ENCODE data around the gene OSCP1.

Gene OSCP1

GRCh38 chr1:36486439-36487335 lies 36.4 kb upstream of the OSCP1 start:
- peak; percentile 97 to 99 for DNase-seq (ENCODE audit: low read depth in 1 of 2, low spot score in 1 of 2)
- H3K27me3 ChIP-seq (ENCODE audit: insufficient read depth, poor library complexity, severe bottlenecking): no peaks in the 10 kb centered on the region
- no peak overlapping the region for H3K4me3 ChIP-seq (replicated peaks; ENCODE audit: insufficient read depth, low read length)
- TF ChIP-seq GABPA (IDR thresholded peaks at IDR 0.05; ENCODE audit: low read depth) (peak; percentile 24; the same call in 1 of the 2 replicates), SPI1 (IDR thresholded peaks at IDR 0.05; ENCODE audit: borderline replicate concordance, low read depth) (no peak), POLR2AphosphoS5 (IDR thresholded peaks at IDR 0.05; ENCODE audit: low read depth) (peak; percentile 73)
- TF ChIP-seq, protein P1, sequence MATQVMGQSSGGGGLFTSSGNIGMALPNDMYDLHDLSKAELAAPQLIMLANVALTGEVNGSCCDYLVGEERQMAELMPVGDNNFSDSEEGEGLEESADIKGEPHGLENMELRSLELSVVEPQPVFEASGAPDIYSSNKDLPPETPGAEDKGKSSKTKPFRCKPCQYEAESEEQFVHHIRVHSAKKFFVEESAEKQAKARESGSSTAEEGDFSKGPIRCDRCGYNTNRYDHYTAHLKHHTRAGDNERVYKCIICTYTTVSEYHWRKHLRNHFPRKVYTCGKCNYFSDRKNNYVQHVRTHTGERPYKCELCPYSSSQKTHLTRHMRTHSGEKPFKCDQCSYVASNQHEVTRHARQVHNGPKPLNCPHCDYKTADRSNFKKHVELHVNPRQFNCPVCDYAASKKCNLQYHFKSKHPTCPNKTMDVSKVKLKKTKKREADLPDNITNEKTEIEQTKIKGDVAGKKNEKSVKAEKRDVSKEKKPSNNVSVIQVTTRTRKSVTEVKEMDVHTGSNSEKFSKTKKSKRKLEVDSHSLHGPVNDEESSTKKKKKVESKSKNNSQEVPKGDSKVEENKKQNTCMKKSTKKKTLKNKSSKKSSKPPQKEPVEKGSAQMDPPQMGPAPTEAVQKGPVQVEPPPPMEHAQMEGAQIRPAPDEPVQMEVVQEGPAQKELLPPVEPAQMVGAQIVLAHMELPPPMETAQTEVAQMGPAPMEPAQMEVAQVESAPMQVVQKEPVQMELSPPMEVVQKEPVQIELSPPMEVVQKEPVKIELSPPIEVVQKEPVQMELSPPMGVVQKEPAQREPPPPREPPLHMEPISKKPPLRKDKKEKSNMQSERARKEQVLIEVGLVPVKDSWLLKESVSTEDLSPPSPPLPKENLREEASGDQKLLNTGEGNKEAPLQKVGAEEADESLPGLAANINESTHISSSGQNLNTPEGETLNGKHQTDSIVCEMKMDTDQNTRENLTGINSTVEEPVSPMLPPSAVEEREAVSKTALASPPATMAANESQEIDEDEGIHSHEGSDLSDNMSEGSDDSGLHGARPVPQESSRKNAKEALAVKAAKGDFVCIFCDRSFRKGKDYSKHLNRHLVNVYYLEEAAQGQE (IDR thresholded peaks at IDR 0.05; ENCODE audit: insufficient replicate concordance, low read depth): no peak
- H3K27ac ChIP-seq (replicated peaks): peak overlapping the region; percentile 91

DNA sequence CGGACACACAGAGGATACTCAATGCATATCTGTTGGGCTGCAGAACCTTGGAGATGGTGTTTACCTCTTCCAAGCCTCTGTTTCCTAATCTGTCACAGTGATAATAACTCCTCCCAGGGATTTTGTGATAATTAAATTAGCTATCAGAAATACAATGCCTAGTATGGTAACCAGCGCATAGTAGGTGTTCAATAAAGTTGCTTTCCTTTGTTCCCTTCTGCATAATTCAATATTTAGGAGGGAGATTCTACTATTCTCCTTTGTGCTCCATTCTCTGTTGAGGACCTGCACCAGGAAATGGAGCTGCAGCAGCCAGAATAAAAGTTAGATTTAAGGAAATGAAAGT lies 35.8 kb upstream of the OSCP1 start:
- Histone ChIP-seq H3K27me3 (ENCODE audit: insufficient read depth, poor library complexity, severe bottlenecking) (no peaks in the 10 kb centered on the region), H3K27ac (replicated peaks) (peak overlapping the region; percentile 91), H3K4me3 (replicated peaks; ENCODE audit: insufficient read depth, low read length) (no peak overlapping the region)
- TF ChIP-seq SPI1 (IDR thresholded peaks at IDR 0.05; ENCODE audit: borderline replicate concordance, low read depth): peak; percentile 47
- no peak for TF ChIP-seq POLR2AphosphoS5 (IDR thresholded peaks at IDR 0.05; ENCODE audit: low read depth)
- TF ChIP-seq, protein P2, sequence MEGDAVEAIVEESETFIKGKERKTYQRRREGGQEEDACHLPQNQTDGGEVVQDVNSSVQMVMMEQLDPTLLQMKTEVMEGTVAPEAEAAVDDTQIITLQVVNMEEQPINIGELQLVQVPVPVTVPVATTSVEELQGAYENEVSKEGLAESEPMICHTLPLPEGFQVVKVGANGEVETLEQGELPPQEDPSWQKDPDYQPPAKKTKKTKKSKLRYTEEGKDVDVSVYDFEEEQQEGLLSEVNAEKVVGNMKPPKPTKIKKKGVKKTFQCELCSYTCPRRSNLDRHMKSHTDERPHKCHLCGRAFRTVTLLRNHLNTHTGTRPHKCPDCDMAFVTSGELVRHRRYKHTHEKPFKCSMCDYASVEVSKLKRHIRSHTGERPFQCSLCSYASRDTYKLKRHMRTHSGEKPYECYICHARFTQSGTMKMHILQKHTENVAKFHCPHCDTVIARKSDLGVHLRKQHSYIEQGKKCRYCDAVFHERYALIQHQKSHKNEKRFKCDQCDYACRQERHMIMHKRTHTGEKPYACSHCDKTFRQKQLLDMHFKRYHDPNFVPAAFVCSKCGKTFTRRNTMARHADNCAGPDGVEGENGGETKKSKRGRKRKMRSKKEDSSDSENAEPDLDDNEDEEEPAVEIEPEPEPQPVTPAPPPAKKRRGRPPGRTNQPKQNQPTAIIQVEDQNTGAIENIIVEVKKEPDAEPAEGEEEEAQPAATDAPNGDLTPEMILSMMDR (IDR thresholded peaks at IDR 0.05; ENCODE audit: insufficient read depth, low read length): no peak
- no peak for DNase-seq (ENCODE audit: low read depth in 1 of 2, low spot score in 1 of 2)

DNA sequence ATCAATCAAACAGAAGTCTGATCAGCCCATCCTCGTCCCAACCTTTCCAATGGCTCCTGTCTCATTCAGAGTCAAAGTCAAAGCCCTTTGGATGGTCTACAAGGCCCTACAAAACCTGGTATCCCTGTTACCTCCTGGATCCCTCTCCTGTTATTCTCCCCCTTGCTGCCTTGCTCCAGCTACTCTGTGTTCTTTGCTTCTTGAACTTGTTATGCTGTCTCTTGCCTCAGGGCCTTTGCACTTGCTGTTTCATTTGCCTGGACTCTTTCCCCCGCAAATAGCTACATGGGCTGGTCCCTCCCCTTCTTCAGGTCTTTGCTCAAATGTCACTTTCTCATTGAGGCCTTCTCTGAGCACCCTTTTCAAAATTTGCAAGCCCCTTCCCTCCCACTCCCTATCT lies 33.8 kb upstream of the OSCP1 start:
- Histone ChIP-seq H3K27ac (replicated peaks) (no peak overlapping the region), H3K27me3 (ENCODE audit: insufficient read depth, poor library complexity, severe bottlenecking) (no peaks in the 10 kb centered on the region), H3K4me3 (replicated peaks; ENCODE audit: insufficient read depth, low read length) (no peak overlapping the region)
- TF ChIP-seq GABPA (IDR thresholded peaks at IDR 0.05; ENCODE audit: low read depth) (no peak), POLR2AphosphoS5 (IDR thresholded peaks at IDR 0.05; ENCODE audit: low read depth) (no peak), SPI1 (IDR thresholded peaks at IDR 0.05; ENCODE audit: borderline replicate concordance, low read depth) (no peak)
- TF ChIP-seq, protein P2 (IDR thresholded peaks at IDR 0.05; ENCODE audit: insufficient read depth, low read length): no peak
- TF ChIP-seq, protein P1 (IDR thresholded peaks at IDR 0.05; ENCODE audit: insufficient replicate concordance, low read depth): no peak
- DNase-seq (ENCODE audit: low read depth in 1 of 2, low spot score in 1 of 2): no peak

DNA sequence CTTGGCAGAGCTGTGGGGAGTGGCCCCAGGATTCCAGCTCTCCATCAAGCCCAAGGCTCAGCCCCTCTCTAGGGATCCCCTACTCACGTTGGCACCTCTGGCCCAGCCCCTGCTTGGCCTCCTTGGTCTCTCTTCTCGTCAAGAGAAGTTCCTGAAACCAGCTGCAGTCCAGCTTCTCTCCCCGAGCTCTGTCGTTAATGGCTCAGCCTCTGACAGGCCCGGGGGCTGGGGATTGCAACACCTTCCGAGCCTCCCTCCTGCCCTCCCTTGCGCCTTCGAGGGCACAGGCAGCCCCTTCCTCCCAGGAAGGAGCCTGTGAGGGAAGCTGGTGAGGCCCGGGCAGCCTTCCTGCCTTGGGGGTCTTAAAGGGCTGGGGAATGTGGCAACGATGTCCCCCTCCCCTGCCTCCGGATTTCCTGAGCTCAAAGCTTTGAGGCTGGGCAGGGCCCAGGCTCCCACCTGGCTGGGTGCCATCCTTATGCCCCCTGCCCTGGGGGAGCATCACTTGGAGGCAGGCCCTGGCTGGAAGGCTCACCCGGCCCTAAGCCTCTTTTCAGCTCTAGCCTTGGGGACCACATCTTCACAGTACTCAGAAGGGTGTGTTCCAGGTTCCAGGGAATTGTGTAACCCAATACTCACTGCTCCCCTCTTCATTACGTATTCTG lies 32.6 kb upstream of the OSCP1 start, which contains the start of gene CSF3R:
Gene CSF3R (minus strand): TSS at position 190 of the 665 bp plus-strand sequence. CDS start 3,417 bp downstream, outside the sequence.
- H3K4me3 ChIP-seq (replicated peaks; ENCODE audit: insufficient read depth, low read length): peak within 1 kb of the TSS; percentile 73
- H3K27me3 ChIP-seq (ENCODE audit: insufficient read depth, poor library complexity, severe bottlenecking): no peaks in the 10 kb centered on the region
- peak; percentile 74 for TF ChIP-seq POLR2AphosphoS5 (IDR thresholded peaks at IDR 0.05; ENCODE audit: low read depth)
- TF ChIP-seq, protein P2 (IDR thresholded peaks at IDR 0.05; ENCODE audit: insufficient read depth, low read length): no peak
- TF ChIP-seq, protein P1 (IDR thresholded peaks at IDR 0.05; ENCODE audit: insufficient replicate concordance, low read depth): peak; percentile 37
- DNase-seq (ENCODE audit: low read depth in 1 of 2, low spot score in 1 of 2): peak; percentile 83 to 88
- H3K27ac ChIP-seq (replicated peaks): peak within 1 kb of the TSS; percentile 68
